Activated CD8-positive, alpha-beta T cell treated with anti-CD3 and anti-CD28 coated beads for 36 hours (primary cell): ENCODE results near the gene ACACA. TPM values are rescaled to one million over a fixed set of nuclear protein-coding genes. Genes with fewer than 3 reads are reported as not detected.

Experiments used
- ATAC-seq: fragments of 200-7000 bp; cut with Tn5 transposase; one replicate; pipeline ENCODE4 v1.10.0; 2021; ENCODE audit warnings: mild to moderate bottlenecking, moderate library complexity
- CTCF ChIA-PET: fragments of 350-600 bp; sonication (Branson Sonifier 250); formaldehyde crosslinking; loops from one replicate; lab custom pipeline; 2021; ENCODE audit warnings: antibody characterized with exemption; lab: Charles Lee
- POLR2A ChIA-PET: fragments of 350-600 bp; sonication (Branson Sonifier 250); formaldehyde crosslinking; loops from one replicate; lab custom pipeline; 2021; ENCODE audit warnings: antibody characterized with exemption; lab: Charles Lee
- DNase-seq: peaks from one replicate; pipeline ENCODE4 v3.0.0-alpha.2; 2020
- H3K27ac Mint-ChIP-seq: one replicate; pipeline ENCODE4 v1.8.0; 2021; ENCODE audit warnings: mild to moderate bottlenecking, mixed read lengths
- H3K27me3 Mint-ChIP-seq: one replicate; pipeline ENCODE4 v1.8.0; 2021; ENCODE audit warnings: mixed read lengths
- H3K36me3 Mint-ChIP-seq: one replicate; pipeline ENCODE4 v1.8.0; 2021; ENCODE audit warnings: low read depth, mixed read lengths
- H3K4me1 Mint-ChIP-seq: one replicate; pipeline ENCODE4 v1.8.0; 2021; ENCODE audit warnings: low read depth, mixed read lengths
- H3K4me3 Mint-ChIP-seq: one replicate; pipeline ENCODE4 v1.8.0; 2021; ENCODE audit warnings: mild to moderate bottlenecking, moderate library complexity, mixed read lengths
- H3K9me3 Mint-ChIP-seq: one replicate; pipeline ENCODE4 v1.8.0; 2021; ENCODE audit warnings: mixed read lengths
- CTCF ChIP-seq: fragments of 200-600 bp; IDR thresholded peaks from one replicate; pipeline ENCODE4 v1.8.0; 2022; ENCODE audit warnings: antibody characterized with exemption, mild to moderate bottlenecking
- intact Hi-C: fragments of 100-400 bp; cut with micrococcal nuclease; formaldehyde crosslinking; loops from one replicate; pipeline ENCODE4 v1.10.0; 2022
- total RNA-seq, 2 experiments: library from RNA; stranded (reverse); gene quantifications; one replicate each; pipeline ENCODE4 v1.2.3, GENCODE V29; 2021

The ACACA gene
- total RNA-seq, 2 experiments from 2014 or later, result 66.0 to 68.2 TPM

- TF ChIP-seq CTCF, result no peak
- peaks cover 33% of the 10 kb centered on the region for H3K36me3 Mint-ChIP-seq
- CTCF ChIA-PET, result no interaction called here
- H3K27me3 Mint-ChIP-seq, result no peaks in the 10 kb centered on the region
- ATAC-seq (no peak), DNase-seq (no peak)
- H3K9me3 Mint-ChIP-seq, result no peaks in the 10 kb centered on the region
- peaks cover 6% of the 10 kb centered on the region for H3K4me1 Mint-ChIP-seq
- POLR2A ChIA-PET, result no interaction called here
- no peak overlapping the region for H3K4me3 Mint-ChIP-seq
- H3K27ac Mint-ChIP-seq, result no peak overlapping the region
- intact Hi-C loops, result no loop called here
These were observed 125.8 kb downstream of the ACACA start for GRCh38 chr17:37280841-37281240.

GRCh38 chr17:37278247-37278894 is 128.3 kb downstream of the ACACA start:
- no peak for TF ChIP-seq CTCF
- intact Hi-C loops, result no loop called here
- Mint-ChIP-seq H3K4me3 (no peak overlapping the region), H3K36me3 (peaks cover 48% of the 10 kb centered on the region), H3K27me3 (no peaks in the 10 kb centered on the region), H3K9me3 (no peaks in the 10 kb centered on the region), H3K27ac (no peak overlapping the region), H3K4me1 (peaks cover 4% of the 10 kb centered on the region)
- DNase-seq (no peak), ATAC-seq (no peak)
- POLR2A ChIA-PET, result no interaction called here
- CTCF ChIA-PET, result no interaction called here

- no peak for TF ChIP-seq CTCF
- DNase-seq (no peak), ATAC-seq (no peak)
- ChIA-PET POLR2A (interaction anchor here (0.9 kb wide), 1 partner anchor 15 kb away, joined by 3 read pairs; no protein-coding TSS in a partner anchor), CTCF (interaction anchor here (1.2 kb wide), 2 partner anchors 10 to 97 kb away, joined by 3 to 4 read pairs; no protein-coding TSS in a partner anchor)
- Mint-ChIP-seq H3K36me3 (peaks cover 37% of the 10 kb centered on the region), H3K27me3 (no peaks in the 10 kb centered on the region), H3K4me3 (no peak overlapping the region), H3K9me3 (no peaks in the 10 kb centered on the region), H3K27ac (no peak overlapping the region), H3K4me1 (peaks cover 4% of the 10 kb centered on the region)
- intact Hi-C loops, result no loop called here
These were observed 130.2 kb downstream of the ACACA start for GRCh38 chr17:37276475-37276874.

- no peaks in the 10 kb centered on the region for H3K9me3 Mint-ChIP-seq
- peaks cover 4% of the 10 kb centered on the region for H3K4me1 Mint-ChIP-seq
- intact Hi-C loops, result no loop called here
- ATAC-seq (no peak), DNase-seq (no peak)
- CTCF ChIA-PET, result no interaction called here
- no peak overlapping the region for H3K4me3 Mint-ChIP-seq
- no peak overlapping the region for H3K27ac Mint-ChIP-seq
- TF ChIP-seq CTCF, result no peak
- peaks cover 41% of the 10 kb centered on the region for H3K36me3 Mint-ChIP-seq
- POLR2A ChIA-PET, result no interaction called here
- no peaks in the 10 kb centered on the region for H3K27me3 Mint-ChIP-seq
These were observed 132.2 kb downstream of the ACACA start for GRCh38 chr17:37274461-37274860.

GRCh38 chr17:37273409-37274051 is 133.1 kb downstream of the ACACA start:
- ChIA-PET CTCF (no interaction called here), POLR2A (no interaction called here)
- Mint-ChIP-seq H3K4me3 (no peak overlapping the region), H3K4me1 (peaks cover 4% of the 10 kb centered on the region), H3K27me3 (no peaks in the 10 kb centered on the region), H3K27ac (no peak overlapping the region), H3K36me3 (peaks cover 46% of the 10 kb centered on the region), H3K9me3 (no peaks in the 10 kb centered on the region)
- no peak for ATAC-seq
- intact Hi-C loops, result no loop called here
- DNase-seq, result no peak
- TF ChIP-seq CTCF, result no peak
